ENCODE data around the gene AMOTL2.

DNA sequence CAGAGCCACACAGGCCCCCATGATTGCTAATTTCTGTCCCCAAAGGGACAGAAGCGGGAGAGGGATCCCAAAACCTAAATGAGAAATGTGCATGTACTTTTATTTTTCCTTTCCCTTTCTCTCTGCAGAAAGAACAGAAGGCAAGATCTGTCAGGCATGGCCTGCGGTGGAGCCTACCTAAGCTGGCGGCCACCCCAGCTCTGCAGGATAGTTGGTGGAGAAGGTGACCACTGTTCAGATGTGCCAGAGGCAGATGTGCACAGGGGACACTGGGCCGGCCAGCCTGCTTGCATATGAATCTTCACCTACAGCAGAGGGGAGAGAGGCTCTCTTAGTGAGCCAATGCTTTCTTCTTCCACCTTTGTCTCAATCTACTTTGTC is 2.1 kb upstream of the AMOTL2 start:
- TF ChIP-seq EZH2 (IDR thresholded peaks at IDR 0.05; ENCODE audit: insufficient read depth, poor library complexity, severe bottlenecking) (no peak), EZH2phosphoT487 (IDR thresholded peaks at IDR 0.05; ENCODE audit: insufficient read depth, low read depth) (no peak)
